ENCODE measurements around the gene KCNAB1.

Gene KCNAB1

DNA sequence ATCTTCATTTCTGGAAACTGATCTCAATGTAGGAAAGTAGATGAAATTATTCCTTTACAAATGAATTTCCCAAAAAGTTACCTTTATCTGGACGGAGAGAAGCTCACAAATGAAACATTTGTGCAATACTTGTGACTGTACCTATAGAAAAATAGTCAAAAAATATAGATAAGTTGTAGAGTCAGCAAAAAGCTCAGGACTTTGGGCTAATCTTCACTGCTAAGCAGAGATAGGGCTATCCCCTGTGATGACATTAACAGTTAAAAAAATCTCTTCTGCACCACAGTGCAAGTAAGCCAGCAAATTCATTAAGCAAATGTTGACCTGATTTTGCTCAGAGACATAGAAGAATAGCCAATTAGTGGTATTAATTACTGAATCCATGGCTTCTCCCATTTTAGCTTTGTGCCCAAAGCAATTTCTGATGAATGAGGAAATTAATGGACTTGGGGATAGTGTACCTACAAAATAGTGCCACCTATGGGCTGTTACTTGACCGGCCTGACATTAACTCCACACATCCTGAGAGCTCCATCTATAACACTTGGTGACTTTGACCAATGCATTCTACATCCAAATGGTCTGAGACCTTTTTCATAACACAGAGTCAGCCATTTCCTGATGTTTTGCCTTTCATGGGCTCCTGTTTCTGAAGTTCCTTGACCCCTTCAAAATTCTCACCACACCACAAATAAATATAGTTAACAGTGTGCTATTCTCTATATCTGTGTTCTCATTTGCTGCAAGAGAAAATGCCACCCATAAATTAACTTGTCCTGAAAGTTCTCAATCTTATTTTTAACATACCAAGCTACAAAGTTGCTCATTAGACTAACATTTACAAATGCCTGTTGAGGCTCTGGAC, 329.6 kb downstream of the KCNAB1 start:
- Histone ChIP-seq H3K4me2 (ENCODE audit: low read depth, low read length) (no peak overlapping the region), H3K36me3 (replicated peaks; ENCODE audit: insufficient read depth, low read length) (no peaks in the 10 kb centered on the region), H4K20me1 (ENCODE audit: insufficient read depth, low read length) (no peaks in the 10 kb centered on the region), H3F3A (ENCODE audit: insufficient read depth, low read length) (0 out of 2 replicates have a peak, but pooled peaks cover 6% of the 10 kb centered on the region), H3K27ac (ENCODE audit: low read length) (no peak overlapping the region), H3K9ac (ENCODE audit: low read length) (no peak overlapping the region), H3K9me3 (replicated peaks; ENCODE audit: insufficient read depth, low read length) (no peaks in the 10 kb centered on the region), H3K9me2 (replicated peaks; ENCODE audit: insufficient read depth, low read length) (no peaks in the 10 kb centered on the region), H3K4me3 (ENCODE audit: low read length) (no peak overlapping the region), H3K79me2 (ENCODE audit: low read length) (no peaks in the 10 kb centered on the region), H3K4me1 (ENCODE audit: low read length) (peaks cover 12% of the 10 kb centered on the region), H2AFZ (ENCODE audit: low read length) (no peak overlapping the region), H3K27me3 (replicated peaks; ENCODE audit: insufficient read depth, low read length) (no peaks in the 10 kb centered on the region)
- DNase-seq = peak; percentile 75
- TF ChIP-seq EZH2 (optimal IDR thresholded peaks at IDR 0.05; ENCODE audit: low read depth, low read length) (no peak), EZH2phosphoT487 (IDR thresholded peaks at IDR 0.05; ENCODE audit: low read length) (no peak), CTCF (IDR thresholded peaks at IDR 0.05; ENCODE audit: low read length) (peak; percentile 87)

DNA sequence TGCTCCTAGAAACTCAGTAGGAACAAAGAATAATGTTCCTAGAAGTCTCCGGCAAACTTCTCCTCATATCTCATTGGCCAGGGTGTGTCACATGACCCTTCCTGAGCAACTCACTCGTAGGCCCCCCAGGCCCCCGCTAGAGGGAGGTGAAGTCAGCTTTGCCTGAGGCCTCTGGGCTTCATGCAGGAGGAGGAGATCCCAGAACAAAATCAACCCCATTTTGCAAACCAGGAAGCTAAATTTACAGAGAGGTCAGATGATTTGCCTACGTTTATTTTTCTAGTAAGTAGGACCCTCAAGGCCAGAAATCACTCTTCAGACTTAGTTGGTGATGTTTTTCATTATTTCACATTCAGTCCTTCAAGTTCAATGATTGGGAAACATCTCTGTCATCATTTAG, 335.5 kb downstream of the KCNAB1 start:
- Histone ChIP-seq H3K4me1 (ENCODE audit: low read length) (no peaks in the 10 kb centered on the region), H3K36me3 (replicated peaks; ENCODE audit: insufficient read depth, low read length) (no peaks in the 10 kb centered on the region), H3K4me3 (ENCODE audit: low read length) (peak overlapping the region; percentile 39; the same call in 1 of the 2 replicates), H3K9me2 (replicated peaks; ENCODE audit: insufficient read depth, low read length) (no peaks in the 10 kb centered on the region), H3K9ac (ENCODE audit: low read length) (peak overlapping the region; percentile 13; the same call in 1 of the 2 replicates), H2AFZ (ENCODE audit: low read length) (peak overlapping the region; percentile 63), H3K9me3 (replicated peaks; ENCODE audit: insufficient read depth, low read length) (no peaks in the 10 kb centered on the region), H3K79me2 (ENCODE audit: low read length) (no peaks in the 10 kb centered on the region), H3K27ac (ENCODE audit: low read length) (no peak overlapping the region), H3F3A (ENCODE audit: insufficient read depth, low read length) (no peaks in the 10 kb centered on the region), H3K4me2 (ENCODE audit: low read depth, low read length) (peak overlapping the region; percentile 46; the same call in 1 of the 2 replicates), H4K20me1 (ENCODE audit: insufficient read depth, low read length) (no peaks in the 10 kb centered on the region), H3K27me3 (replicated peaks; ENCODE audit: insufficient read depth, low read length) (no peaks in the 10 kb centered on the region)
- TF ChIP-seq CTCF (IDR thresholded peaks at IDR 0.05; ENCODE audit: low read length) (peak; percentile 88), EZH2phosphoT487 (IDR thresholded peaks at IDR 0.05; ENCODE audit: low read length) (no peak), EZH2 (optimal IDR thresholded peaks at IDR 0.05; ENCODE audit: low read depth, low read length) (no peak)
- peak; percentile 81 for DNase-seq

DNA sequence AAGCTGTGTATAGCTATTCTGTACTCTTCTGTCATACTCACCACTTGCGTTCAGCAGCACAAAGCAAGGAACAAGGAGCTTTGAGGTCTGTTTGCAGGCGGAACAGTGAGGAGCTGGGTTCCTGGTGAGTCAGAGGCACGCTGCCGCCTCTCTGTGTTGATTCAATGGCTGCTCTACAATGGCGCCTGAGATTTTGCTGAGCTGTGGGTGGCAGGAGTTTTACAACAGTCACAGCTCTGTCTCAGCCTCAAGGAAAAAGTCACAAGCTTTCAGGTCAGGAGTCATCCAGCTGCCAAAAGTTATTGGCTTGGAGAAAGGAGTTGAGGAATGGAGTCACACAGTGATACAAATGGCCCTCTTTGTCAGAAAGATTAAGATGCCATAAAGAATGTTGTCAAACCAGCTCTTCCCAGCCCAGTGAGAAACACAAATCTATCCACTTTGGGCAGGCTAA, 336.4 kb downstream of the KCNAB1 start:
- TF ChIP-seq EZH2 (optimal IDR thresholded peaks at IDR 0.05; ENCODE audit: low read depth, low read length) = no peak
- TF ChIP-seq EZH2phosphoT487 (IDR thresholded peaks at IDR 0.05; ENCODE audit: low read length) = no peak
- TF ChIP-seq CTCF (IDR thresholded peaks at IDR 0.05; ENCODE audit: low read length) = no peak
- Histone ChIP-seq H3K9ac (ENCODE audit: low read length) (no peak overlapping the region), H3K4me2 (ENCODE audit: low read depth, low read length) (no peak overlapping the region), H2AFZ (ENCODE audit: low read length) (no peak overlapping the region), H3K36me3 (replicated peaks; ENCODE audit: insufficient read depth, low read length) (no peaks in the 10 kb centered on the region), H3K27me3 (replicated peaks; ENCODE audit: insufficient read depth, low read length) (no peaks in the 10 kb centered on the region), H3K4me3 (ENCODE audit: low read length) (no peak overlapping the region), H3K9me3 (replicated peaks; ENCODE audit: insufficient read depth, low read length) (no peaks in the 10 kb centered on the region), H3K9me2 (replicated peaks; ENCODE audit: insufficient read depth, low read length) (no peaks in the 10 kb centered on the region), H3K27ac (ENCODE audit: low read length) (no peak overlapping the region), H3F3A (ENCODE audit: insufficient read depth, low read length) (no peaks in the 10 kb centered on the region), H3K4me1 (ENCODE audit: low read length) (no peaks in the 10 kb centered on the region), H4K20me1 (ENCODE audit: insufficient read depth, low read length) (no peaks in the 10 kb centered on the region), H3K79me2 (ENCODE audit: low read length) (no peaks in the 10 kb centered on the region)
- DNase-seq = no peak
